ENCODE measurements around the gene SCAMP5.

- no peak for TF ChIP-seq POLR2A (IDR thresholded peaks at IDR 0.05; ENCODE audit: low read length)
- TF ChIP-seq GATA1 (IDR thresholded peaks at IDR 0.05; ENCODE audit: low read depth, low read length) = no peak
Observed at GRCh38 chr15:74988007-74988800, 7.2 kb upstream of the SCAMP5 start.

All from erythroblast (primary cell).